PC-3 (cell line): ENCODE results near the gene POP5.

Experiments
- EZH2 ChIP-seq: fragments of 300-600 bp; sonication (generic); IDR thresholded peaks from one replicate; pipeline ENCODE4 v1.6.1; 2017; ENCODE audit warnings: antibody characterized with exemption, mild to moderate bottlenecking, low read length; ENCODE audit not compliant: unreplicated experiment
- EZH2phosphoT487 ChIP-seq: fragments of 300-600 bp; sonication (generic); IDR thresholded peaks from 2 replicates; pipeline ENCODE4 v1.6.1; 2018; ENCODE audit warnings: mild to moderate bottlenecking, antibody characterized with exemption, low read length, borderline replicate concordance
- TF ChIP-seq, protein P1 (sequence below): fragments of 300-600 bp; sonication (generic); conservative IDR thresholded peaks from 2 replicates; pipeline ENCODE4 v1.5.1; 2017; ENCODE audit warnings: antibody characterized with exemption, low read depth, mild to moderate bottlenecking, low read length

DNA sequence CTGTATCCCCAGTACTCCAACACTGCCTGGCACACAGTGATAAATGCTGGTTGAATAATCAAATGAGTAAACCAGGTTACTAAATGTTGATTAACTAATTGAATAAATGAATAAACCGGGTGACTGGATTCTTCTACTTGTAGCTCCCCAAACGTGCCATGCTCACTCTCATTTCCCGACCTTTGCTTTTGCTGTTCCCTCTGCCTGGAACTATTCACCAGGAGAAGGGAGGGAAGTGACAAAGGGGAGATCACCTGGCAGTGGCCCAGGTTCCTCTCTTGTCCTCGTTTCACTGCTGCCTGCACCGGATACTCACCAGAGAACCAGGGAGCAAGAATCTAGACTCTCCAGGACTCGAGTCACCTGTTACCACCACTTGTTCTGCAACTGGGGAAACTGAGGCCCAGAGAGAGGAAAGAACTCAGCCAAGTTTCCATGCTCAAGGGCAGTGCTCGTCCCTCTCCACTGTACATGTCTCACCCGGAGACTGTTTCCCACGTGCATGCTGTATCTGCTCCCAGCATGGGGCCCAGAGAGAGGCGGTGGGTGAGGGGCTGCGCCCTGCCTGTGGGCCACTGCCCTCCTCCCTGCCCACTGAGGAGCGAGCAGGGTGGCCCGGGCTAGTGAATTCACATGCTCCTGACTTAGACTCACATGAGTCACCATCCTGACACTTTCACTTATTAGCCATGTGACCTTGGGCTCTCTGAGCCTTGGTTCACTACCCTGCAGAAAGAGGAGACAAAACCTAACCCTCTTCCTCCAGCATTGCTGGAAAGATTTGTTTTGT is 17.7 kb upstream of the POP5 start:
- TF ChIP-seq, protein P1, sequence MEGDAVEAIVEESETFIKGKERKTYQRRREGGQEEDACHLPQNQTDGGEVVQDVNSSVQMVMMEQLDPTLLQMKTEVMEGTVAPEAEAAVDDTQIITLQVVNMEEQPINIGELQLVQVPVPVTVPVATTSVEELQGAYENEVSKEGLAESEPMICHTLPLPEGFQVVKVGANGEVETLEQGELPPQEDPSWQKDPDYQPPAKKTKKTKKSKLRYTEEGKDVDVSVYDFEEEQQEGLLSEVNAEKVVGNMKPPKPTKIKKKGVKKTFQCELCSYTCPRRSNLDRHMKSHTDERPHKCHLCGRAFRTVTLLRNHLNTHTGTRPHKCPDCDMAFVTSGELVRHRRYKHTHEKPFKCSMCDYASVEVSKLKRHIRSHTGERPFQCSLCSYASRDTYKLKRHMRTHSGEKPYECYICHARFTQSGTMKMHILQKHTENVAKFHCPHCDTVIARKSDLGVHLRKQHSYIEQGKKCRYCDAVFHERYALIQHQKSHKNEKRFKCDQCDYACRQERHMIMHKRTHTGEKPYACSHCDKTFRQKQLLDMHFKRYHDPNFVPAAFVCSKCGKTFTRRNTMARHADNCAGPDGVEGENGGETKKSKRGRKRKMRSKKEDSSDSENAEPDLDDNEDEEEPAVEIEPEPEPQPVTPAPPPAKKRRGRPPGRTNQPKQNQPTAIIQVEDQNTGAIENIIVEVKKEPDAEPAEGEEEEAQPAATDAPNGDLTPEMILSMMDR, result no peak
- TF ChIP-seq EZH2 (no peak), EZH2phosphoT487 (no peak)
